Endothelial cell of umbilical vein (primary cell): ENCODE results near the gene TRIM45. TPM values are rescaled to one million over a fixed set of nuclear protein-coding genes. Genes with fewer than 3 reads are reported as not detected.
"Not testable (repeated sequence)": the region's sequence is repeated elsewhere in the genome, so short reads cannot be mapped to it uniquely, and the experiment has no call there.

Experiments
- BruUV-seq: library from RNA; stranded (reverse); fragments of 400-500 nt; replicated peaks from 2 replicates; lab custom pipeline; 2021; lab: Mats Ljungman, UMichigan
- CTCF ChIA-PET: fragments of 300-600, 350-600 bp; sonication (Branson Sonifier 250); formaldehyde crosslinking; loops from one replicate; lab custom pipeline; 2021; ENCODE audit warnings: antibody characterized with exemption, inconsistent platforms; lab: Charles Lee
- POLR2A ChIA-PET: fragments of 300-600, 350-600 bp; sonication (Branson Sonifier 250); formaldehyde crosslinking; loops from one replicate; lab custom pipeline; 2021; ENCODE audit warnings: antibody characterized with exemption, inconsistent platforms; lab: Charles Lee
- DNase-seq: peaks from one replicate; pipeline ENCODE4 v3.0.0-alpha.2; 2011; ENCODE audit warnings: low read depth, low spot score
- FAIRE-seq: peaks from 2 replicates; lab custom pipeline; 2011; peaks lifted over from hg19 to GRCh38; lab: Jason Lieb, UNC
- H2AFZ ChIP-seq: 2 replicates; pipeline ENCODE4 v1.6.0; 2012; ENCODE audit warnings: low read depth, low read length, control low read depth, inconsistent platforms
- H3K27ac ChIP-seq: 2 replicates; pipeline ENCODE4 v1.5.1; 2011; ENCODE audit warnings: low read depth, mild to moderate bottlenecking, control low read depth, low read length, moderate library complexity; ENCODE audit not compliant: insufficient read depth
- H3K27me3 ChIP-seq, 2 experiments: 2 replicates each; pipeline versions ENCODE4 v1.6.0 to v1.6.1; 2011; ENCODE audit warnings: low read length in 2 of 2, mixed read lengths in 1 of 2; ENCODE audit not compliant: control insufficient read depth in 2 of 2, insufficient read depth in 2 of 2
- H3K36me3 ChIP-seq, 2 experiments: 2 replicates in 1 of 2; 3 replicates in 1 of 2; pipeline ENCODE4 v1.5.1; 2011; ENCODE audit warnings: low read length in 2 of 2, mild to moderate bottlenecking in 1 of 2, moderate library complexity in 1 of 2; ENCODE audit not compliant: control insufficient read depth in 2 of 2, insufficient read depth in 2 of 2; ENCODE audit errors: extremely low read depth in 1 of 2
- H3K4me1 ChIP-seq: 3 replicates; pipeline ENCODE4 v1.5.1; 2011; ENCODE audit warnings: mild to moderate bottlenecking, low read length; ENCODE audit not compliant: control insufficient read depth, insufficient read depth; ENCODE audit errors: extremely low read depth
- H3K4me2 ChIP-seq: 2 replicates; pipeline ENCODE4 v1.6.1; 2011; ENCODE audit warnings: low read length, control low read depth, mixed read lengths; ENCODE audit not compliant: insufficient read depth
- H3K4me3 ChIP-seq, 3 experiments: fragments of 200-600 bp in 1 of 3; sonication (generic), shearing (Covaris generic) in 1 of 3; replicated peaks in 1 of 3; 2 replicates each; pipeline ENCODE4 v1.5.1; 2011 to 2016; ENCODE audit warnings: control low read depth in 3 of 3, low read length in 3 of 3, mild to moderate bottlenecking in 2 of 3, inconsistent platforms in 1 of 3, low read depth in 1 of 3, moderate library complexity in 1 of 3; ENCODE audit not compliant: insufficient read depth in 1 of 3
- H3K79me2 ChIP-seq: 2 replicates; pipeline ENCODE4 v1.6.0; 2012; ENCODE audit warnings: low read length, inconsistent platforms; ENCODE audit not compliant: control insufficient read depth, insufficient read depth
- H3K9ac ChIP-seq: replicated peaks from 2 replicates; pipeline ENCODE3; 2011; ENCODE audit warnings: low read length, control low read depth; ENCODE audit not compliant: insufficient read depth; ENCODE audit errors: extremely low read depth
- H3K9me1 ChIP-seq: replicated peaks from 3 replicates; pipeline ENCODE4 v1.6.0; 2011; ENCODE audit warnings: mild to moderate bottlenecking, low read length; ENCODE audit not compliant: control insufficient read depth, insufficient read depth; ENCODE audit errors: extremely low read depth
- H3K9me3 ChIP-seq: replicated peaks from 2 replicates; pipeline ENCODE4 v1.5.1; 2012; ENCODE audit warnings: low read length, inconsistent platforms; ENCODE audit not compliant: control insufficient read depth, insufficient read depth
- H4K20me1 ChIP-seq: replicated peaks from 2 replicates; pipeline ENCODE3; 2011; ENCODE audit warnings: mild to moderate bottlenecking, low read length; ENCODE audit not compliant: control insufficient read depth, insufficient read depth; ENCODE audit errors: extremely low read depth
- EZH2 ChIP-seq: IDR thresholded peaks from 2 replicates; pipeline ENCODE4 v1.6.1; 2012; ENCODE audit warnings: borderline replicate concordance, low read depth, mild to moderate bottlenecking, moderate library complexity, low read length, inconsistent platforms; ENCODE audit not compliant: severe bottlenecking
- FOS ChIP-seq: IDR thresholded peaks from 2 replicates; pipeline ENCODE4 v1.6.1; 2011; ENCODE audit warnings: mild to moderate bottlenecking, low read length, moderate library complexity, borderline replicate concordance; ENCODE audit not compliant: insufficient read depth
- GATA2 ChIP-seq: IDR thresholded peaks from 2 replicates; pipeline ENCODE4 v1.7.0; 2011; ENCODE audit warnings: low read depth, mild to moderate bottlenecking, moderate library complexity, mixed read lengths, low read length; ENCODE audit not compliant: insufficient read length, insufficient read depth
- JUN ChIP-seq: IDR thresholded peaks from 2 replicates; pipeline ENCODE4 v1.6.1; 2011; ENCODE audit warnings: borderline replicate concordance, low read depth; ENCODE audit not compliant: insufficient read length, insufficient read depth
- MYC ChIP-seq: IDR thresholded peaks from one replicate; pipeline ENCODE4 v1.6.1; 2011; ENCODE audit warnings: mild to moderate bottlenecking, low read depth, low read length
- POLR2A ChIP-seq: IDR thresholded peaks from 2 replicates; pipeline ENCODE4 v1.6.1; 2012; ENCODE audit warnings: low read depth, mild to moderate bottlenecking, control low read depth, low read length
- POLR2AphosphoS5 ChIP-seq: IDR thresholded peaks from 2 replicates; pipeline ENCODE4 v1.6.1; 2012; ENCODE audit warnings: low read depth, mild to moderate bottlenecking, control low read depth, low read length, moderate library complexity; ENCODE audit not compliant: insufficient read depth
- dilution Hi-C: fragments of 300-500 bp; cut with MboI; formaldehyde crosslinking; loops from one replicate; pipeline ENCODE4 v1.15.0; 2019; ENCODE audit warnings: low sequenced_read_pairs; ENCODE audit not compliant: extremely low pct_ligation_motif_present
- intact Hi-C: fragments of 100-400 bp; cut with micrococcal nuclease; formaldehyde crosslinking; loops from one replicate; pipeline ENCODE4 v1.10.0; 2022
- polyA plus RNA-seq, 4 experiments: library from polyadenylated mRNA; depleted of rRNA in 3 of 4; stranded (reverse) in 3 of 4; unstranded in 1 of 4; fragments of >200 nt; gene quantifications; 2 replicates each; pipeline versions ENCODE4 v1.2.1 to v1.2.3, GENCODE V29; 2011 to 2012; ENCODE audit warnings: missing spikeins in 1 of 4
- total RNA-seq: library from RNA; stranded (reverse); gene quantifications from 2 replicates; pipeline ENCODE4 v1.2.3, GENCODE V29; 2021
- TF ChIP-seq, protein P1 (sequence below), 2 donors: IDR thresholded peaks; 1 replicate in 1 of 2; 2 replicates in 1 of 2; pipeline ENCODE4 v1.5.1; 2011; ENCODE audit warnings: low read length in 2 of 2, mild to moderate bottlenecking in 2 of 2, moderate library complexity in 2 of 2, control low read depth in 1 of 2, inconsistent platforms in 1 of 2, low read depth in 1 of 2; ENCODE audit not compliant: insufficient read depth in 1 of 2; ENCODE audit errors: extremely low read depth in 1 of 2
- TF ChIP-seq, protein P2 (sequence below): IDR thresholded peaks from 2 replicates; pipeline ENCODE4 v1.6.1; 2011; ENCODE audit not compliant: insufficient read depth, insufficient read length

TRIM45 gene
- total and polyA plus RNA-seq, 2 donors (not counting 3 experiments of a cell fraction or from before 2014, with no cell fraction given) = 2.9 to 3.1 TPM

DNA sequence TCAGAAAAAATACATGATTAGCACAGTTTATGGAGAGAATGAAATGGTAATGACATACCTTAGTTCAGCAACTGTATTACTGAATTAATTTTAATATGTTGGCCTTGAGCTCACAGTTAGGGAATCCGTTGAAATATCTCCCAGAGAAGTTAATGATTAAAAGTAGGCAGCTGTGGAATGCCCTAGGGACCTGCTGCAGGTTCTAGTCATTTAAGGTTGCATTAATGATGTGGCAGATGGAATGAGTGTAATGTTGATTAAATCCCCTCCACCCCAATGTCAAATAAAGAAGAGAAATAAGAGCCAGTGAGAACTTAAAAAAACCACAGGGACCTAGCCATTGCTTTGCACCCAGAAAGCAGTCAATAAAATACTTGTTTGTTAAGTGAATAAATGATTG lies 40.3 kb upstream of the TRIM45 start:
- POLR2A ChIA-PET = no interaction called here
- TF ChIP-seq FOS = no peak
- no peak for TF ChIP-seq EZH2
- TF ChIP-seq, protein P1, sequence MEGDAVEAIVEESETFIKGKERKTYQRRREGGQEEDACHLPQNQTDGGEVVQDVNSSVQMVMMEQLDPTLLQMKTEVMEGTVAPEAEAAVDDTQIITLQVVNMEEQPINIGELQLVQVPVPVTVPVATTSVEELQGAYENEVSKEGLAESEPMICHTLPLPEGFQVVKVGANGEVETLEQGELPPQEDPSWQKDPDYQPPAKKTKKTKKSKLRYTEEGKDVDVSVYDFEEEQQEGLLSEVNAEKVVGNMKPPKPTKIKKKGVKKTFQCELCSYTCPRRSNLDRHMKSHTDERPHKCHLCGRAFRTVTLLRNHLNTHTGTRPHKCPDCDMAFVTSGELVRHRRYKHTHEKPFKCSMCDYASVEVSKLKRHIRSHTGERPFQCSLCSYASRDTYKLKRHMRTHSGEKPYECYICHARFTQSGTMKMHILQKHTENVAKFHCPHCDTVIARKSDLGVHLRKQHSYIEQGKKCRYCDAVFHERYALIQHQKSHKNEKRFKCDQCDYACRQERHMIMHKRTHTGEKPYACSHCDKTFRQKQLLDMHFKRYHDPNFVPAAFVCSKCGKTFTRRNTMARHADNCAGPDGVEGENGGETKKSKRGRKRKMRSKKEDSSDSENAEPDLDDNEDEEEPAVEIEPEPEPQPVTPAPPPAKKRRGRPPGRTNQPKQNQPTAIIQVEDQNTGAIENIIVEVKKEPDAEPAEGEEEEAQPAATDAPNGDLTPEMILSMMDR (IDR thresholded peaks at IDR 0.05; ENCODE audit: extremely low read depth in 1 of 2, insufficient read depth in 1 of 2, low read depth in 1 of 2, low read length in 2 of 2) = no peak
- TF ChIP-seq, protein P2, sequence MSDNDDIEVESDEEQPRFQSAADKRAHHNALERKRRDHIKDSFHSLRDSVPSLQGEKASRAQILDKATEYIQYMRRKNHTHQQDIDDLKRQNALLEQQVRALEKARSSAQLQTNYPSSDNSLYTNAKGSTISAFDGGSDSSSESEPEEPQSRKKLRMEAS = no peak
- TF ChIP-seq GATA2 = no peak
- TF ChIP-seq JUN = no peak
- no peak for TF ChIP-seq POLR2AphosphoS5
- no peak for TF ChIP-seq POLR2A
- TF ChIP-seq MYC = no peak
- H3K9me1 ChIP-seq = no peaks in the 10 kb centered on the region
- H3K79me2 ChIP-seq = no peaks in the 10 kb centered on the region
- CTCF ChIA-PET = interaction anchor here (0.8 kb wide), 1 partner anchor 123 kb away, joined by 3 read pairs; no protein-coding TSS in a partner anchor
- H3K4me3 ChIP-seq = no peak overlapping the region
- no TSS peak for BruUV-seq
- no peak overlapping the region for H3K9ac ChIP-seq
- FAIRE-seq (no peak), DNase-seq (no peak)
- H3K9me3 ChIP-seq = no peaks in the 10 kb centered on the region
- no peaks in the 10 kb centered on the region for H3K4me1 ChIP-seq
- no peak overlapping the region for H3K4me2 ChIP-seq
- H4K20me1 ChIP-seq = no peaks in the 10 kb centered on the region
- H3K27me3 ChIP-seq = peaks cover 0 to 9% of the 10 kb centered on the region in 2 experiments
- intact Hi-C loops (no loop called here), dilution Hi-C loops (no loop called here)
- no peak overlapping the region for H2AFZ ChIP-seq
- H3K36me3 ChIP-seq = no peaks in the 10 kb centered on the region
- no peak overlapping the region for H3K27ac ChIP-seq

DNA sequence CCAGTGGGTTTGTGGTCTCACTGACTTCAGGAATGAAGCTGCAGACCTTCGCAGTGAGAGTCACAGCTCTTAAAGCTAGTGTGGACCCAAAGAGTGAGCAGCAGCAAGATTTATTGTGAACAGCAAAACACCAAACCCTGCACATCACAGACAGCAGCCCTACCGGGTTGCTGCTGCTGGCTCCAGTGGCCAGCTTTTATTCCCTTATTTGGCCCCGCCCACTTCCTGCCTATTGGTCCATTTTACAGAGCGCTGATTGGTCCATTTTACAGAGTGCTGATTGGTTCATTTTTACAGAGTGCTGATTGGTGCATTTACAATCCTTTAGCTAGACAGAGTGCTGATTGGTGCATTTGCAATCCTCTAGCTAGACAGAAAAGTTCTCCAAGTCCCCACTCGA lies 29.8 kb upstream of the TRIM45 start:
- H2AFZ ChIP-seq, H3K4me3 ChIP-seq, POLR2A ChIA-PET, BruUV-seq, H3K27ac ChIP-seq, DNase-seq, FAIRE-seq, H3K27me3 ChIP-seq, H3K9me1 ChIP-seq, H3K36me3 ChIP-seq, H3K4me1 ChIP-seq, H3K79me2 ChIP-seq, H4K20me1 ChIP-seq, intact Hi-C loops, H3K9me3 ChIP-seq, dilution Hi-C loops, H3K4me2 ChIP-seq, H3K9ac ChIP-seq: not testable (repeated sequence)
- CTCF ChIA-PET = interaction anchor here (1.5 kb wide), 1 partner anchor 84 kb away, joined by 3 read pairs; no protein-coding TSS in a partner anchor
